Breast epithelium (tissue), 3 donors: ENCODE measurements around the gene NFIB.

ENCODE experiments used
- CTCF ChIP-seq, 3 donors: fragments of 450-650 bp; IDR thresholded peaks; one replicate each; pipeline ENCODE4 v1.5.1; 2016 to 2017; ENCODE audit warnings: antibody characterized with exemption in 3 of 3, mild to moderate bottlenecking in 3 of 3, moderate library complexity in 3 of 3
- POLR2A ChIP-seq: fragments of 450-650 bp; IDR thresholded peaks from one replicate; pipeline ENCODE4 v1.6.1; 2016; ENCODE audit warnings: antibody characterized with exemption, mild to moderate bottlenecking, moderate library complexity
- POLR2AphosphoS5 ChIP-seq, 3 donors: sonication (generic); formaldehyde crosslinking; IDR thresholded peaks; one replicate each; pipeline ENCODE4 v1.6.1; 2017; ENCODE audit warnings: antibody characterized with exemption in 3 of 3

- no peak for TF ChIP-seq CTCF (IDR thresholded peaks at IDR 0.05)
- no peak for TF ChIP-seq POLR2AphosphoS5 (IDR thresholded peaks at IDR 0.05)
- TF ChIP-seq POLR2A, result no peak
These were observed 108.5 kb downstream of the NFIB start for GRCh38 chr9:14205463-14205862.
